Urothelium cell line (cell line): ENCODE measurements around the gene ANO2.
"Not testable (repeated sequence)": the region's sequence is repeated elsewhere in the genome, so short reads cannot be mapped to it uniquely, and the experiment has no call there.

ENCODE experiments used
- DNase-seq: peaks from one replicate; pipeline ENCODE4 v3.0.0; 2011; ENCODE audit warnings: low spot score, mixed read lengths
- FAIRE-seq: peaks from 2 replicates; lab custom pipeline; 2011; peaks lifted over from hg19 to GRCh38; lab: Jason Lieb, UNC

ANO2 gene

DNA sequence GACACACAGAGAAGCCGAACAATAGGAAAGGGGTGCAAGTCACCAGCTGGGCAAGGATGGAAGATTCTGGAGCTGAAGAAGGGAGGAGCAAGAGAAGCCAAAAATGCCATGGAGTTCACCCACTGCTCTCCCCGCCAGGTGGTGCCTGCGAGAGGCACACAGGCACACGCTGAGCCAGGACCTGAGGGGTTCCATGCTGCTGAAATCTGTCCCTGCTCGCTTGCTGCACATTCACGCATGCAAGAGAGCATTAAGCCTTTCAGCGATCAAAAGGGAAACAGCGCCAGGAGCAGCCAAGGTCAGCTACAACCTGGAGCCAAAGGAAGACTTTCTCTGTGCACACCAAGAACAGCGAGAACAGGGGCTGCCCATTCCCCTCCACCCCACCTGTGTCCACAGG, 104.1 kb downstream of the ANO2 start:
- FAIRE-seq (no peak), DNase-seq (no peak)

DNA sequence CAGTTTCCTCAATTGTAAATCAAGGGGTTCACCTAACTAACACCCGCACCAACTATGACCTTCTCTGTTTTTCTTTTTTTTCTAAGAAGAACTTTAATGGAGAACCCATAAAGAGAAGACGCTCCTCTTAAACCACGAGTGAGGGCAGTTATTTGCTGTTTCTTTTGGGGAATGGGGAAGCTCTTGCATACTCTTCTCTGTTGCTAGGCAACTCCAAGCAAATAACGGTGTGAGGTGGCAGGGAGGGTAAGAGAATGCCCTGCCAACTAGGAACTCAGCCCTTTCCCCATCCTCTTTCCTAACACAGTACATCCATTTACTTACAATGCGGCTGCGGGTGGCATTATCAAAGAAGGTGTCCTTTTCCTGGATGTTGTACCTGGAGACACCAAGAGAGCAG, 114.9 kb downstream of the ANO2 start:
- DNase-seq = no peak
- FAIRE-seq = no peak

DNA sequence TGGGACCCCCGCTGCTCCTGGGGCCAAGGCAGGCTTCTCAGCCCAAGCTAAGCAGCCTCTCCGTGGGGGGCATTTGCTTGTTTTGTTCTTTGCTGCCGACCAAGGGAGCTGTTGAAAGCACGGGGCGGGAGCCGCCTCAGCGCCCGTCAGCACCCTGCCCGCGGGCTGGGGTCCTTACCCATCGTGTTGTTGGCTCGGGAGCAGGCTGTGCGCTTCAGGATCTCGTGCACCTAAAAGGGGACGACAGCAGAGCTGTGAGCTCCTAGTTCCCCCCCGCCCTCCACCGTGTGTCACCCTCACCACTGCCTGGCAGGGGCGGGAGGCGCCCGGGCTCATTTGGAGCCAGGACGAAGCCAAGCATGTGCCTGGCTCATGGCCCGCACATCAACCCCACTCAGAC, 117.5 kb downstream of the ANO2 start:
- DNase-seq (no peak), FAIRE-seq (no peak)

DNA sequence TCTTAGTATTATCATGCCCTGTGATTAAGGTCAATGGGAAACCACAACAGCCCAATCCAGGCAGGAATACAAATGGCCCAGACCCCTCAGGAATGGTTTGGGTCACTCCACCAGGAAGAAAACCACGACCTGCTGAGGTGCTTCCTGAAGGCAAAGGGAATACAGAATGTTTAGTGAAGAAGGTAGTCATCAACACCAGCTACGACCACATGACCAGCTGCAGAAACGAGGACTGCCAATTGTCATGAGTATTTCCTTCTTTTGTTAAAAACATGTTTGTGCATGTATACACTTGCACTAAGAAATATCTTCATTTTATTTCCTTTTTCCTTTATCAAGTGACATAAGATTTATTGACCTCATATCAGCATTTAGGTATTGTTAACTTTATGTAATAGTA, 119.3 kb downstream of the ANO2 start:
- DNase-seq = not testable (repeated sequence)
- FAIRE-seq = peak; percentile 55

DNA sequence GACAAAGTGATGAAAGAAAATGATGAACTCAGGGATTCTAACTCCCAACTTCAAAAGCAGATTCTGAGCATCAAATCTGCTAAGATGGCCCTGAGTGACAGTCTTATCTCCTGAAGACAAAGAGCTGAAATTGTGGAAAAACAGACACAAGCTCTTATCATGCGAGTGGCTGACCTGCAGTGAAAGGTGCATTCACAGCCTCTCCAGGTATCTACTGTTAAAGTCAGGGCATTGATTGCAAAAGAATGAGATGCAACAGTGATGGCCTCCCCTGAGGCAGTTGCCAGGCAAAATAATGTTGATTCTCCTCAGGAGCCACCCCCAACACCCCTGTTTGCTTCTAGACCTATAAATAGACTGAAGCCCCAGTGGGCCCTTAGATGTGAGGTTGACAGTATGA, 126.2 kb downstream of the ANO2 start:
- FAIRE-seq, DNase-seq: not testable (repeated sequence)

DNA sequence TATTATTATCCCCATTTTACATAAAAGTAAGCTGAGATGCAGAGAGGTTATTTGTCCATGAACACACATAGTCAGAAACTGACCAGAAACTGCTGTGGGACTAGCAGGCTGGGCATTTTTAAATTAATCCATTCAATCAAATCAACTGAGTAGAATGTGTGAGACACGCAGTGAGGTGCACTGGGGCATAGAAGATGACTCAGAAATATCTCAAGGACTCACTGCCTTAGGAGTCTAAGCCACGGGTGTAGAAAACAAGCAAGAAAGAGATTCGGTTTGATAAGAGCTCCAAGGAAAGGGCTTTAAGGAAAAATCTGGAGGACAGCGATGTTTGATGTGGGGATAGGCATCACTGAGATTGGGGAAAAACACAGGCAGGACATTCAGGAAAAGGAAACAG, 127.8 kb downstream of the ANO2 start:
- FAIRE-seq (no peak), DNase-seq (no peak)

DNA sequence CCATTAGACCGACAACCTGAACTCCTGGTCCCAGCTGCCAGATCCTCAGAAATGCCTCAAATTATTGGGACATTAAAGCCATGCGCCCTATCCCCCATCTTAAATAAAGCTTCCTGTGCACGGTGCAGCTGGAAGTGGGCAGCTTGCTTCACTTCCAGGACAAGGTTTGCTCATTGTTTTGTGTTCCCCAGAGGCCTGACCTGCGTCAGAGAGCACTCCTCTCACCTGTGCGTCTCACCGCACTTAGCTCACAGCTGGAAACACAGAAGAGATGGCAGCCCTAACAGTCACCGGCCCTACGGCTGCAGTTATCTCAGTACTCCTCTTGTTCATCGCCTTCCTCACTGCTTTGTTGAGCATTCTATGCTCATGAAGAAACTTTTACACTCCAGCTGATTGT, 135.5 kb downstream of the ANO2 start:
- DNase-seq (peak; percentile 71), FAIRE-seq (no peak)

DNA sequence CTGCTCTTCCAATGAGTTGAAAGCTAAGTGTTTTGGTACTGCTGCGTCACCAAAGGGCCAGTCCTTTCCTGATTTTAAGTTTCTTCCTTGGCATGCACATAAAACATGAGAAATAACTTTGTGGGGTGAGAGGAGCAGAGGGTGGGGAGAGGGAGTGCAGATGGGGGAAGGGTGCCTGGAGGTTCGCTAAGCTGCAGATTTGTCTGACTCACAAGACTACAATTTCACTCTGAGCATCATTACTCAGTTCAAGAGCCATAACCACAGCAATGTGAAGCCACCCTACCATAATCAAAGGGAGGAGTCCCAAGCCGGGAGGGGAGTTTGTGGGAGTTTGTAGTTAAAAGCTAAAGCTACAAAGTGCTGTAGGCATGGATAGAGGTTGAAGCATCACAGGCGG, 136.1 kb downstream of the ANO2 start:
- FAIRE-seq = peak; percentile 97
- peak; percentile 95 for DNase-seq

DNA sequence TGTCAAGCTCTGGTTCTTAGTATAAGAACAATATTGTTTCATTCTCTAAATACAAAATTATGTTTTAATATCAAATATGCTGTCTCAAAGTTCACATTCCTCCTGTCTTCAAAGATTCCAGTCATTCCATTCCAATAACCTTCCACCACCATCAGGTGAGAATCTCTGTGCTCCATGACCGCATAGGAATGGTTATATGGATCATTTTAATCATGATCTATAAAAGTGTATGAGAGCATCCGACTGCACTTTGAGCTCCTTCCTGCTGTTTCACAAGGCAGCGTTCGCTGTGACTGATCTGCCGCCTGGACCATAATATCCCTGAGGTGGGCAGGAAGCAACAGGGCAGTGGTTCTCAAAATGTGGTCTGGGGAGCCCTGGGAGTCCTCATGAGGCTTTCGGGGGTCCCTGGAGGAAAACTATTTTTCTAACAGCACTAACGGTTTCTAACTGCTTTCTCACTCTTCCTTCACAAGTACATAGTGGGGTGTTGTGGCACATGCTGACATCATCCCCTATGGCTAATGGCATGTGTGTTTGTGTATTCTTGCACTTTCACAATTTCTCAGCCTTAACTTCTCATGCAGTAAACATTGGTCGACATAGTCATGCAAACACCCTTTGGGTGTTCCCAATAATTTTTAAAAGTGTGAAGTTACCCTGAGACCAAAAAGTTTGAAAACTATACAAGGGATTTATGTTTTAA, 137.4 kb downstream of the ANO2 start:
- peak; percentile 54 for DNase-seq
- FAIRE-seq = peak; percentile 84

DNA sequence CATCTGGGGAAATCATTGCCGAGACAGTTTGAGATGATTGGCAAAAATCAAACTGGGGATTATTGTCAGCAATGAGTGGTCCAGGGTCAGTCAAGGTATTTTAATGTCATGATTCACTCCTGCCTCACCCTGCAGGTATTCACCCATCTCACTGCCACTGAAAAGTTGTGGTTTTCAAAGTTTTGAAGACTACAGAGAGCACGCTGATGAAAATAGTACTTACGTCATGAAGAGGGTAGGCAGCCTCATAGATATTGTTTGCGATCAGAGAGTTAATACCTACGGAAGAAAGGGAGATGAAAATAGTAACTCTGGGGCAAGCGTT, 138.0 kb downstream of the ANO2 start:
- DNase-seq = peak; percentile 79
- peak; percentile 88 for FAIRE-seq

DNA sequence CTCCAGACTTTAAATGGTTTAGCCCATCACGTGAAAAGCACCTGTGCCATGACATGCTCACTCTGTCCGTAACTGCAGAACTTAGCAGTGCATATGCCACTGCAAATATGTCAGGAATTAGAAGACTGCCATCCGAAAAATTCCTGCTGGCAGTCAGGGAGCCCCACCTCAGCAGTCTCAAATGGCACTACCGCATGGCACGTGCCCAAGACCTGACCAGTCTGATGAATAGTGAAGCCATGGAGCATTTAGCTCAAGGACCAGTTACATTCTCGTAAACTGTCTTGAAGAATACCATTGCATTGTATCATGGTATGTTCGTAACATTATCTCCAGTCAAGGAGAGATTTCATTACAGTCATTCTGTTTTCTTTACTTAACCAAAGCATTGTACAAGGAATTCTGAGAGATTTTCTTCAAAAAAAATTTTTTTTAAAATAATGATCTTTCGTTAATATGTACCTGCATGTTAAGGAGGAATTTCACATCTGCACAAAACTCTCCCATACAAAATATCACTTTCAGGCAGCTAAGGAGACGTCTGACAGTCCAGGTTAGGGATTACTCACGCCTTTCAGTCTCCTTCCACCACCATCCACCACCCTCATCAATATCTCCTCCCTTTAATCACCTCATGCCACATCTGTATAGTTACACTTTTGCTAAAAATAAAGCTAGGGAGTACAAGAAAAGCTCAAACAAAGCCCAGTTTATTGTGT, 138.5 kb downstream of the ANO2 start:
- FAIRE-seq (peak; percentile 82), DNase-seq (peak; percentile 81)

DNA sequence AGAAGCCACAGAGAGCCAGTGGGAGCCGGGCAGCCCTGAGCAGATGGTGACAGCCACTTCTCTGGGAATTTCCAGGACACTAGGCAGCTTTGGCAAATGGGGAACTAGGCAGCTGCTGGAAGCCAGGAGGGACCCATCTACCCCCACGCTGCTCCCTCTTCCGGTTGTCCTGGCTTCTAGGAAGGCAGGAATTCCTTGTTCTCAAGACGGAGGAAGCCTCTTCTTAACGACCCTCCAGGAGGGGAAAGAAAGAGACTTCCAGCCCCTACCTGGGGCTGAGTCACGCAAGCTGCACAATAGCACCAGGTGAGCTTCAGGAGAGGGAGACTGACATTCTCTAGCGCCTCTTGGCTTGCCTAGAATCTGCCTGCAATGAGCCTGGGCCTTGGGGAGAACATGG, 141.5 kb downstream of the ANO2 start:
- FAIRE-seq (no peak), DNase-seq (no peak)

DNA sequence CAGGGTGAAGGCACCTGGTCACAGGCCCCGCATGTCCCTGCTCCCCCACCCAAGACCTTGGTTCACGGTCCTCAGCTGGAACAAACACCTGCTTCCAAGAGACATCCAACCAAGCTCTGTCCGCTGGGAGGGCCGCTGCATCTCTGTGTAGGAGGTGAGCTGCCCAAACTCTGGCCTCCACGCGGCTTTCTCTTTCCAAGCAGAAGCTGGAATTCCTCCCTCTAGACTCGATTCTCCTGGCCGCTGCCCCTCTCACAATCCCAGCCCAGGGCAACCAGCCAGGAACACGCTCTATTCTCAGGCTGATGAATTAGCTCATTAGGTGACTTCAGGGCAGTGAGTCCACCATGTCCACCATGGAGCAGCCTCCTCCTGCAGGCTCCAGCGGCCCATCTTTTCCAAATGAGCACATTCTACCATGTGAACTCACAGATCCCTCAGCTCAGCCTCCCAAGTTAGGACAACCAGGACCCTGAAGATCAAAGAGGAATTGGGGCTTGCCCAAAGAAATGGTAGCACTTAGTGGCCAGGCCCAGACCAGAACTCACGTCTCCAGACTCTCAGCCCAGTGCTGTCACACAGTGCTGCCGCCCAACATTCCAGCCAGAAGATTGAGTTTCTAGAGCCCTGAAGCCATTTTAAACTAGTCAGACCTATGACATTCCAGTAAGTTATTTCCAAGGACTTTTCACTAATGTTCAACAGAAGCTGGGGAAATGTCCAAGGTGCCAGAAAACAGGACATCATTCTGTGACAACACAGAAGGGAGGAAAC, 146.6 kb downstream of the ANO2 start:
- no peak for DNase-seq
- FAIRE-seq = no peak

DNA sequence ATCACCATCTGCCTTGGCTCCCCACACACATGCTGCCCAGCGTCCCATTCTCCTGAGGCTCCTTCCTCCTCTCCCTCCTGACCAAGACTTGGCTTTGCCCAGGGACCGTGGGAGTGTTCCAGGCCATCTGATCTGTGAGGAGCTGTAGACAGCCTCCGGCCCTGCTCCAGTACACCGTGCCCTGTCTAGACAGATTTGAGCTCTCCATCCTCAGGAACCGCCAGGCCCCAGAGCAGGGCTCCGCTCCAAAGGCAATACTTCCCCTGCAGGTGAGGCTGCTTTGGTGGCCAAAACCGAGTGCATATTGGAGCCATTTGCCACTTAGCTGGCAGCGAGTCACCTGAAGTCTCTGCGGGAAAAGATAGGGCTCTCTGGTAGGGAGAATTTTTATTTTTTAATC, 147.4 kb downstream of the ANO2 start:
- DNase-seq (no peak), FAIRE-seq (peak; percentile 59)

DNA sequence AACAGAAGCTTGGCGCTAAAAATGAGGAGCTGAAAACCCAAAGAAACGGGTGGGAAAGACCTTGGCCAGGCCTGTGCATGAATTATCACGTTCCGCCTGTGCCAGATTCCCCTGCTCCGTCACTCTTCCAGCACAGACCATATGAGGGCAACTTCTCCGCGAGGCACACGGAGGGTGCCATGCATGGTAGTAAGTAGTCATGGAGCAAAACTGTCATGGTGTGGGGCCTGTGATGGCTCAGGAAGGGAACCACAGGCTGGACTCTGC, 148.2 kb downstream of the ANO2 start:
- DNase-seq (no peak), FAIRE-seq (no peak)

DNA sequence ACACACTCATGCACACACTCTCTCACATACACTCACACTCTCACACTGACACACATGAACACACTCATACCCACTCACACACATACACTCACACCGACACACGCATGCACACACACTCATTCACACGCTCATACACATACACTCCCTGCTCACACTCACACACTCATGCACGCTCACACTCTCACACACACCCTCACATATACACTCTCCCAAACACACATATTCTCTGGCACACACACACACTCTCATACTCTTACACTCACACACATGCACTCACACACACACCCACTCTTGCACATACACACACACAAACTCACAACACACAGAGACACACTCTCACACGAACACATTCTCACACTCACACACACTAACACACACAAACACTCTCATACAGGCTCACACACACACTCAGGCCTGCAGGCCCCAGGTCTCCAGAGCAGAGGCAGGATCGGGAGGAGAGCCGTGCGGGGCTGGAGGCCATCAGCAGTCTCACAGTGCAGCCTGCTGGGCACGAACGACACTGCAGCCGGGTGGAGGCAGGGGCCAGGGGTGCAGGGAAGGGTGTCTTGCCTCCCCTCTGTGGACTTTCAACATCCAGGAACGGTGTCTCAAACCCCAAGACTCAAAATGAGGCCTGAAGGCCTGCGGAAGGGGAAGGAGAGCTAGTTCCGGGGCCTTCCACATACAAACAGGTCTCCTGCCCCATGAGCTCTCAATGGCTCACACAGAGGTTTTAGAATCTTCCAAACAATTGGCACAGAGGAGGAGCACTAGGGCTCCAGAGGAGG, 148.7 kb downstream of the ANO2 start:
- peak; percentile 31 for DNase-seq
- FAIRE-seq = peak; percentile 97

DNA sequence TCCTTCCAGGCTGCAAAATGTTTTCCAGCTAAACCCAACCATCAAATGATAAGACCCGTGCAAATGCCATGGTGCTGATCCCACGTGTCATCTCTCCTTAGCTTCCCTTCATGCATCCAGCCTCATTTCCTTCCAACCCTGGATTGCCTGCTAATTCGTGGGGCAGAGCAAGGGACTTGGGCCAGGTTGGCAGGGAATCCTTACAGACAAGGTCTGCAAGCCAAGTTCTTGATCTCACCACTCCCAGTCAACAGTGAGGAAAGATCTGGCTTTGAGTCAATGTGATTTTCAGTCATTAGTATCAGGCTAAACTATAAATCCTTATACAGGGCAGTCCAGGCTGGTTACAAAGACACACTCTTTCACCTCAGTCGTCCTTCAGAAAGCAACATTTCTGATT, 150.9 kb downstream of the ANO2 start:
- no peak for FAIRE-seq
- DNase-seq = no peak

DNA sequence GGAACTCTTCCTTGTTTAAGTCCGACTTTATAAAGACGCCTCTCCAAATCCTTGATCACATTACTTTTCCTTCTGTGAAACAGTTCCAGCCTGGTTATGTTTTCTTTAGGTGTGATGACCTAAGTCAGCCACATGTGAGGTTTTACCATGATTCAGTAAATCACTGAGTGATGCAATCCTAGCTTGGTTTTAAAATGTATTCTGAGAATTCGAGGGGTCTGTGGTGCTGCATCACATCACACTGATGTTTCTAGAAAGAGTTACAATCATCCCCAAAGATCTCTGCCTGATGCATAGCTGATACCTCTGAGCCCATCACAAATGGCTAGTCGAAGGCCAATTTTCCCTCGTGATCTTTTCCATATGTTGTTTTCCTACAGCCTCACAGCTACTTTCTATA, 152.7 kb downstream of the ANO2 start:
- DNase-seq = no peak
- peak; percentile 40 for FAIRE-seq

DNA sequence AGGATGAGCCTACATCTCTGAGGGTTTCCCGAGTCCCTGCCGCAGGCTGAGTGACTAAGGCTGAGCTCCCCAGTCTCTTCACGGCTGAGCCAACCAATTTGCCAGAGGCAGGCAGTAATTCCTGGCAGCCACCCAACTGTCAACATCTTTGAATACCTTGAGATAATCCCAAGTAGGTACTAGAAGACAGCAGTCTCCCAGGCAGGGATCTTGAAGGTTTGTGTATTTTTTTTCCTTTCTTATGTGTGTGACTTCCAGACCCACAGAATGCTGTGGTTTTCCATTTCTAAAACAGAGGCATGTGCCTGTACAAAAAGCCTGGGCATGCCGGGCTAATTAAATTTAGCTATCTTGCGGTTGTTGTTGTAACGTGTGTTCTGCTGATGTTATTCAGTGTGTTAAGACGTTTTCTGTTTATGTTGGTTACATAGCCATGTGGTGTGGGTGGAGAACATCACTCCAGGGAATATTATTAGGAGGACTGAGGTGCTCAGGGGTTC, 155.5 kb downstream of the ANO2 start:
- FAIRE-seq = no peak
- peak; percentile 34 for DNase-seq

DNA sequence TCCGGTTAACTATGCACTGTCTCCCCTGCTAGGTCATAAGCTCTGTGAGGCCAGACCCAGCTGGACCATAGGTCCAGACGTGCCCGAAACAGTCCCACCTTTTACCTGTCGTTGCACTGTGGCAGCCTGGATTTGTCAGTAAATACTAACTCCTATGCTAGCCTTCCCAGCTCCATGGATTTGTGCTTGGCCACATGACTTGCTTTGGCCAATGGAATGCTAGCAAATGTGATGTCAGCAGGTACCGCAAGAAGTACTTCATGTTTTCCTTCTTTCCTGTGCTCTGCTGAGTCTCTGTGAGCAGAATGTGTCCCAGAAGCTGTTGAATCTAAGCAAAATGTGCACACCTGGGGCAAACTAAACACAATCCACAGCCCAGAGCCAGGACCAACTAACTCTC, 157.2 kb downstream of the ANO2 start:
- FAIRE-seq (no peak), DNase-seq (no peak)

DNA sequence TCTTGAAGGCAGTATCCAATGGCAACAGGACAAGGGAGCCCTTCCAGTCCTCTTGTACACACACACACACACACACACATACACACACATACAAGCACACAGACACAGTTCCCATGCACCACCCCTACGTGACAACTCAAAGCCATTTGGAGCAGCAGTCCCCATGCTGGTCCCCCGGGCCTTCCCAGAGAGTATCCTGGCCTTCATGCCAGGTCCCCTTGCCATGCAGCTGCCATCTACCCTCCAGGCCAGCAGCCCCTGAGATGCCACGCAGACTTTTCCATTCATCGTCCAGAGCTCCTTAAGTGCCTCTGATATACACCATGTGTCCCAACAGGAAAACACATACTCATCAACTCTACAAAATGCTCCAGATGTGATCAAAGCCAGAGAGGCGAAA, 159.5 kb downstream of the ANO2 start:
- no peak for FAIRE-seq

More for the DNA sequence above, 159.5 kb downstream of the ANO2 start:
- DNase-seq = no peak
